ENCODE measurements around the gene FNDC8. TPM values are rescaled to one million over a fixed set of nuclear protein-coding genes. Genes with fewer than 3 reads are reported as not detected.

FNDC8 gene
- total and polyA plus RNA-seq, 2 of the 4 experiments (the other 2 are of a cell fraction): not detected

DNA sequence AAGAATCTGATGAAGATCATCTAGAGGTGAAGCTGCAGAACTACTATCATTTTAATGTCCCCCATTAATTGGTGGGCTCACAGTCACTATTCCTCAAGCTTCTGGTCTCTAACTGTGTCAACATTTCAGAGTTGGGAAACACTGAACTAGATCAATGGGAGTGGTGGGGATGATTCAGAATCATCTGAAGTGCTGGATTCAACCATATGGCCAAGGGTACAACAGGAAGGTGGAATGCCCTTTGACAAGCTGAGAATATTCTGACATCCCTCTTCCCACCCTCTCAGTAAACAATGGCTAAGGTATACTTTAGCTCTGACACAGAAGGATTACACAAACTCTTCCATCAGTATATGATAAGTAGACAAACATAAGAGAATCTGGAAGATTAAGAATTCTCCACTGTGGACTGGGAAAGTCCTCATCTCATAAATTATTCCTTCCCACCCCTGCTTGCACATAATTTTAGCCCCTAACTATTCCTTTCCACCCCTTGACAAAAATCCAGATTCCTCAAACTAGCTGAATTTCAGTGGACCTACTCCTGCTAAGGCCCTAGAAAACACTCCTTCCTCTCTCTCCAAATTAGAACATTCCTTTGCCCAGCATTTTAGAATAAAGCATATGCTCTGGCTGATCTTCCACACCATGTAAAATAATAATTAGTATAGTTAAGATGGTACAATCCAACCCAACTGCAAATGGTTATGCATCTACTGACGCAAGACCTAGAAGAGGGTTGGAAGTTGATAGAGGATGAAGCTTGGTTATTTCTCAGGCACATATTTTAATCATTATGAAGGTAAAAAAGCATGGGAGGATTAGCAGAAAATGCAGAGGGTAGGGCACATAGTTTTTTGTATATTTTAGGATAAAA is 41.6 kb upstream of the FNDC8 start:
- Histone ChIP-seq H2AK9ac (replicated peaks; ENCODE audit: low read depth, low read length, poor library complexity) (no peak overlapping the region), H4K20me1 (ENCODE audit: insufficient read depth, low read length) (peaks cover 16% of the 10 kb centered on the region; the same call in 1 of the 2 replicates), H2BK120ac (ENCODE audit: low read depth, low read length) (no peak overlapping the region), H2BK5ac (ENCODE audit: low read depth, low read length, poor library complexity, severe bottlenecking) (no peak overlapping the region), H3K9me3 (ENCODE audit: control insufficient read depth, insufficient read depth, low read length) (no peaks in the 10 kb centered on the region), H3K27me3 (ENCODE audit: control insufficient read depth, insufficient read depth, low read length) (no peaks in the 10 kb centered on the region), H3K4me3 (ENCODE audit: insufficient read depth, low read depth, low read length) (no peak overlapping the region), H3K9ac (ENCODE audit: low read depth, low read length) (no peak overlapping the region), H4K91ac (ENCODE audit: insufficient read depth, low read depth, low read length) (no peak overlapping the region), H2BK15ac (ENCODE audit: low read depth, low read length) (no peak overlapping the region), H4K5ac (ENCODE audit: low read depth, low read length) (no peak overlapping the region), H3K56ac (ENCODE audit: extremely low read depth, insufficient read depth, low read length) (no peak overlapping the region), H2BK20ac (ENCODE audit: low read depth, low read length) (no peak overlapping the region), H3K36me3 (ENCODE audit: control insufficient read depth, insufficient read depth, low read length) (no peaks in the 10 kb centered on the region), H3K4me1 (ENCODE audit: control insufficient read depth, insufficient read depth, low read length) (peaks cover 10% of the 10 kb centered on the region), H2AFZ (replicated peaks; ENCODE audit: low read length, poor library complexity) (no peak overlapping the region), H3K27ac (ENCODE audit: insufficient read depth, low read length) (no peak overlapping the region), H3K4ac (ENCODE audit: low read depth, low read length) (no peak overlapping the region), H3K9me1 (ENCODE audit: insufficient read depth, low read length) (peaks cover 10% of the 10 kb centered on the region), H2AK5ac (ENCODE audit: low read depth, low read length) (no peak overlapping the region), H3K14ac (replicated peaks; ENCODE audit: low read depth, low read length) (no peak overlapping the region), H3K4me2 (ENCODE audit: low read depth, low read length) (no peak overlapping the region), H3K18ac (ENCODE audit: low read depth, low read length) (no peak overlapping the region), H4K8ac (ENCODE audit: low read depth in 2 of 2, low read length in 2 of 2) (no peak overlapping the region), H3K79me1 (ENCODE audit: low read depth in 1 of 2, low read length in 2 of 2) (peaks cover 27 to 66% of the 10 kb centered on the region in 2 experiments), H3K23ac (ENCODE audit: low read depth, low read length) (no peak overlapping the region; the same call in 1 of the 2 replicates)
- CTCF ChIA-PET: no interaction called here
- POLR2A ChIA-PET (ENCODE audit: unreplicated experiment): no interaction called here
- no peak for ATAC-seq (ENCODE audit: low read depth)
- in situ Hi-C loops (cut with MboI; ENCODE audit: low sequenced_read_pairs) (no loop called here), dilution Hi-C loops (cut with HindIII; ENCODE audit: low sequenced_read_pairs, unreplicated experiment) (no loop called here), intact Hi-C loops (cut with micrococcal nuclease) (loop anchor here (5.0 kb wide), 1 partner anchor 37 kb away; no protein-coding TSS in a partner anchor)
- peak; percentile 51 for DNase-seq
- BruUV-seq (replicated peaks): no TSS peak
- no CpG with 5 or more reads among the region's 1 CpG for WGBS, 2 experiments (ENCODE audit: extremely low coverage in 2 of 2, insufficient read length in 1 of 2)
- TF ChIP-seq, protein P1, sequence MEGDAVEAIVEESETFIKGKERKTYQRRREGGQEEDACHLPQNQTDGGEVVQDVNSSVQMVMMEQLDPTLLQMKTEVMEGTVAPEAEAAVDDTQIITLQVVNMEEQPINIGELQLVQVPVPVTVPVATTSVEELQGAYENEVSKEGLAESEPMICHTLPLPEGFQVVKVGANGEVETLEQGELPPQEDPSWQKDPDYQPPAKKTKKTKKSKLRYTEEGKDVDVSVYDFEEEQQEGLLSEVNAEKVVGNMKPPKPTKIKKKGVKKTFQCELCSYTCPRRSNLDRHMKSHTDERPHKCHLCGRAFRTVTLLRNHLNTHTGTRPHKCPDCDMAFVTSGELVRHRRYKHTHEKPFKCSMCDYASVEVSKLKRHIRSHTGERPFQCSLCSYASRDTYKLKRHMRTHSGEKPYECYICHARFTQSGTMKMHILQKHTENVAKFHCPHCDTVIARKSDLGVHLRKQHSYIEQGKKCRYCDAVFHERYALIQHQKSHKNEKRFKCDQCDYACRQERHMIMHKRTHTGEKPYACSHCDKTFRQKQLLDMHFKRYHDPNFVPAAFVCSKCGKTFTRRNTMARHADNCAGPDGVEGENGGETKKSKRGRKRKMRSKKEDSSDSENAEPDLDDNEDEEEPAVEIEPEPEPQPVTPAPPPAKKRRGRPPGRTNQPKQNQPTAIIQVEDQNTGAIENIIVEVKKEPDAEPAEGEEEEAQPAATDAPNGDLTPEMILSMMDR (conservative IDR thresholded peaks at IDR 0.05; ENCODE audit: low read depth, low read length): no peak
- TF ChIP-seq POLR2A (IDR thresholded peaks at IDR 0.05; ENCODE audit: low read depth, low read length) (no peak), FOS (IDR thresholded peaks at IDR 0.05; ENCODE audit: low read depth, low read length) (no peak), RAD21 (IDR thresholded peaks at IDR 0.05; ENCODE audit: low read length) (no peak), MAZ (IDR thresholded peaks at IDR 0.05; ENCODE audit: borderline replicate concordance, low read depth, low read length) (no peak), CEBPB (IDR thresholded peaks at IDR 0.05; ENCODE audit: low read depth, low read length) (no peak), RFX5 (IDR thresholded peaks at IDR 0.05; ENCODE audit: low read depth, low read length) (no peak), CHD1 (IDR thresholded peaks at IDR 0.05; ENCODE audit: low read depth, low read length) (no peak), MAFK (IDR thresholded peaks at IDR 0.05; ENCODE audit: low read depth, low read length) (no peak), RCOR1 (IDR thresholded peaks at IDR 0.05; ENCODE audit: insufficient replicate concordance, low read length) (no peak), NFE2L2 (IDR thresholded peaks at IDR 0.05; ENCODE audit: low read depth, low read length) (no peak), MXI1 (IDR thresholded peaks at IDR 0.05; ENCODE audit: borderline replicate concordance, low read depth, low read length) (no peak), SMC3 (IDR thresholded peaks at IDR 0.05; ENCODE audit: low read depth, low read length) (no peak)
- TF ChIP-seq, protein P2, sequence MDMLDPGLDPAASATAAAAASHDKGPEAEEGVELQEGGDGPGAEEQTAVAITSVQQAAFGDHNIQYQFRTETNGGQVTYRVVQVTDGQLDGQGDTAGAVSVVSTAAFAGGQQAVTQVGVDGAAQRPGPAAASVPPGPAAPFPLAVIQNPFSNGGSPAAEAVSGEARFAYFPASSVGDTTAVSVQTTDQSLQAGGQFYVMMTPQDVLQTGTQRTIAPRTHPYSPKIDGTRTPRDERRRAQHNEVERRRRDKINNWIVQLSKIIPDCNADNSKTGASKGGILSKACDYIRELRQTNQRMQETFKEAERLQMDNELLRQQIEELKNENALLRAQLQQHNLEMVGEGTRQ (IDR thresholded peaks at IDR 0.05; ENCODE audit: low read depth, low read length): no peak
- TF ChIP-seq, protein P3, sequence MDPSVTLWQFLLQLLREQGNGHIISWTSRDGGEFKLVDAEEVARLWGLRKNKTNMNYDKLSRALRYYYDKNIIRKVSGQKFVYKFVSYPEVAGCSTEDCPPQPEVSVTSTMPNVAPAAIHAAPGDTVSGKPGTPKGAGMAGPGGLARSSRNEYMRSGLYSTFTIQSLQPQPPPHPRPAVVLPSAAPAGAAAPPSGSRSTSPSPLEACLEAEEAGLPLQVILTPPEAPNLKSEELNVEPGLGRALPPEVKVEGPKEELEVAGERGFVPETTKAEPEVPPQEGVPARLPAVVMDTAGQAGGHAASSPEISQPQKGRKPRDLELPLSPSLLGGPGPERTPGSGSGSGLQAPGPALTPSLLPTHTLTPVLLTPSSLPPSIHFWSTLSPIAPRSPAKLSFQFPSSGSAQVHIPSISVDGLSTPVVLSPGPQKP (IDR thresholded peaks at IDR 0.05; ENCODE audit: borderline replicate concordance, low read depth, low read length): no peak
